ENCODE results near the gene FBXO33.

The FBXO33 gene

DNA sequence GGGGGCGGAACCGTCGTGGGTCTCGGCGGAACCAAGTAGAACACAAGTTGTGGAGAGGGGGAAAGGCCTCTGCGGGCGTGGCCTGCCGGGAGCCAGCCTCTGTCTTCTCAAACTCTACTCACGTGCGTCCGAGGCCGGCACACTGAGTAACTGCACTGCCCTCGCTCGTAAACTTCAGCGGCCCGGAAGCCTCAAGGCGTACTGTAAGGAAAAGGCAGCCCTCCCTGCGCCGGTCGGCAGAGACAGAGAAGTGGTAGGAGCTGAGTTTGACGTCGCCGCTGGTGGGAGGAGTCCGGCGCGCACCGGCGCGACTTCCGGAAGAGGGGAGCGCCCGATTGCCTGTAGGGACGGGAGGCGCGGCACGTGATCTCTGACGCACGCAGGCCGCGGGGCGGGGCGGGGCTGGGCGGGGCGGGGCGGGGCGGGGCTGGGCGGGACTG, at the start of gene FBXO33:
Gene FBXO33 (minus strand): TSS at position 255 of the 440 bp plus-strand sequence. CDS start 271 bp downstream, outside the sequence.
- intact Hi-C loops (cut with DNase I), result loop anchor here (2.0 to 10.0 kb wide), 3 partner anchors 167 to 320 kb away; partner anchors contain the start of genes GEMIN2 and PNN
- DNase-seq, result peak; percentile 94 to 99 (median 98)

GRCh38 chr14:39474416-39474911, 42.2 kb upstream of the FBXO33 start:
- intact Hi-C loops (cut with DNase I), result no loop called here
- DNase-seq, result no peak

DNA sequence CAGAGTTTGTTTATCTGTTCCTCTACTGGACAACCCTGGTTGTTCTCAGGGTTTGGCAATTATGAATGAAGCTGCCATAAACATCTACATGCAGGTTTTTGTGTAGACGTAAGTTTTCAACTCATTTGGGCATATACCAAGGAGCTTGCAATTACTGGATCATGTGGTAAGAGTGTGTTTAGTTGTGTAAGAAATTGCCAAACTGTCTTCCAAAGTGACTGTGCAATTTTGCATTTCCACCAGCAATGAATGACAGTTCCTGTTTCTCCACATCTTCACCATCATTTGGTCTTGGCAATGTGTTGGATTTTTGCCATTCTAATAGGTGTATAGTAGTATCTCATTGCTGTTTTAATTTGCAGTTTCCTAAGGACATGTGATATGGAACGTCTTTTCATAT, 39.8 kb upstream of the FBXO33 start:
- no peak for DNase-seq
- intact Hi-C loops (cut with DNase I), result no loop called here

- DNase-seq, result peak in 25 of 42 donors; percentile 6 to 64 (median 29)
- intact Hi-C loops (cut with DNase I), result no loop called here
Measured at GRCh38 chr14:39469094-39469710, 37.0 kb upstream of the FBXO33 start.

DNA sequence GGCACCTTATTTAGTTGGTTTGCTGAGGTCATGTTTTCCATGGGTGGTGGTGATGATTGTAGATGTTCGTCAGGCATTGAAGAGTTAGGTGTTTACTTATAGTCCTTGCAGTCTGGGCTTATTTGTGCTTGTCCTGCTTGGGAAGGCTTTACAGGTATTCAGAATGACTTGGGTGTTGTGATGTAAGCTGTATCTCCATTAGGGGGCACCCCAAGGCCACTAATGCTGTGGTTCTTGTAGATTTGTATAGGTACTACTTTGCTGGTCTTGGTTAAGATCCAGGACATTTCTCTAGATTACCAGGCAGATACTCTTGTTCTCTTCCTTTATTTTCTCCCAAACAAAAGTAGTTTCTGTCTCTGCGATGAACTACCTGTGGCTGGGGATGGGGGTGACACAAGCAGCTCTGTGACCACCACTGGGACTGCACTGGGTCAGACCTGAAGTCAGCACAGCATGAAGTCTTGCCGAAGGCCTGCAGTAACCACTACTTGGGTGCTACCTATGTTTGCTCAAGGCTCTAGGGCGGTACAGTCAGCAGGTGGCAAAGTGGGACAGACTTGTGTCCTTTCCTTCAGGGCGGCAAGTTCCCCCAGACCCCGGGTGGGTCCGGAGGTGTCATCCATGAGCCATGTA, 35.8 kb upstream of the FBXO33 start:
- DNase-seq, result peak in 22 of 42 donors; percentile 6 to 66 (median 36)
- intact Hi-C loops (cut with DNase I), result no loop called here

- intact Hi-C loops (cut with DNase I), result no loop called here
- no peak for DNase-seq
Measured at GRCh38 chr14:39459795-39460478, 27.7 kb upstream of the FBXO33 start.

DNA sequence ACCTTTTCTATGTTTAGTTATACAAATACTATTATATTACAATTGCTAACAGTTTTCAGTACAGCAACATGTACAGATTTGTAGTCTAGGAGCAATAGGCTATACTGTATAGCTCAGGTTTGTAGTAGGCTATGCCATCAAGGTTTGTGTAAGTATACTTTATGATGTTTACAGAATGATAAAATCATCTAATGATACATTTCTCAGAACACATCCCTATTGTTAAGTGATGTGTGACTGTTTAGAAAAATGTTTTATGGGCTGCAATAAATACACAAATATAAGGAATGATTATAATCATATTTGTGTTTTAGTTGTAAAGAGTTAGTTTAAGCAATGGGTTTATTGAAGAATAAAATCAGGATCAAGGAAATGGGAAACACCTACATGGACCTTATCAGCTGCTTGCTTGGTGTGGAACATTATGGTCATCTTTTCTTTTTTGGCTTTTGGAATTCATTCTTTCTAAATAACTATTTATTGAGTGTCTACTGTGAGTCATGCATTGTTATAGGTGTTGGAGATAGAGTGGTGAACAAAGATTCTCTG, 24.5 kb upstream of the FBXO33 start:
- intact Hi-C loops (cut with DNase I), result no loop called here
- DNase-seq, result no peak

- DNase-seq, result no peak
- intact Hi-C loops (cut with DNase I), result no loop called here
Measured at GRCh38 chr14:39454906-39455539, 22.8 kb upstream of the FBXO33 start.

DNA sequence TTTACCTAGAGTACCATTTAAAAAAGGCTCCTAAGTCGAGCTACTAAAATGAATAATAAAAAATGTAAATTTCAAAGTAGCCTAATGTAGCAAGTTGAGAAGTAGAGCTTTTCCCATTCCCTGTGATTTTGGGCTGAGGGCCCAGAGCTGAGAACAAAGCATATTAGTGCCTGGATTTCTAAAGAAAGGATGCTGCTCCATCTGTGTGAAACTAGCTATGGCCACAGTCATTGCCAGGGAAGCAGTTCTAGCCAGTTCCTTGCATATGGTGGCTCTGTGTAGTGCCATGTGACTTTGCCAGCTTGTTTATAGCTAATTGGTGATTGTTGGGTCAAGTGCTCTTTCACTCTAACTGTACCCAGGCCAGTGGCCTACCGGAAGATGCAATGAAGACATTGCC, 20.4 kb upstream of the FBXO33 start:
- intact Hi-C loops (cut with DNase I), result no loop called here
- DNase-seq, result peak in 1 of 42 donors; percentile 19

DNA sequence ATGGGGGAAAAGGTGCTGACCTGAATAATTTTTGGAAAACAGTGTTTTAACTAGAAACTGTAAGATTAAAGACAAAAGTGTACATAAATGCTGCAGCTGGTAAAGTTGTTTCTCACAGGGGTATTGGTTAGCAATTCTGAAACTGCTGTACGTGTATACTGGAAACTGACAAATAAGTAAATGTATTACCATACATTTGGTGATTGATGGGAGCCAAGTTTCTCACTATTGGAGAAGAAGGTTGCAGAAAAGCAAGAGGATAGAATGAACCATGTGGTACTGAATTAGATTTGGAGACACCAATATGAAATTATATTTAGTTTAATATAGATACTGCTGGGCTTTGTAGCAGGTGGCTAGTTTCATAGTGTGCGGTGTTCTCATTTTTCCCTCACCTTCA, 19.6 kb upstream of the FBXO33 start:
- DNase-seq, result no peak
- intact Hi-C loops (cut with DNase I), result no loop called here

DNA sequence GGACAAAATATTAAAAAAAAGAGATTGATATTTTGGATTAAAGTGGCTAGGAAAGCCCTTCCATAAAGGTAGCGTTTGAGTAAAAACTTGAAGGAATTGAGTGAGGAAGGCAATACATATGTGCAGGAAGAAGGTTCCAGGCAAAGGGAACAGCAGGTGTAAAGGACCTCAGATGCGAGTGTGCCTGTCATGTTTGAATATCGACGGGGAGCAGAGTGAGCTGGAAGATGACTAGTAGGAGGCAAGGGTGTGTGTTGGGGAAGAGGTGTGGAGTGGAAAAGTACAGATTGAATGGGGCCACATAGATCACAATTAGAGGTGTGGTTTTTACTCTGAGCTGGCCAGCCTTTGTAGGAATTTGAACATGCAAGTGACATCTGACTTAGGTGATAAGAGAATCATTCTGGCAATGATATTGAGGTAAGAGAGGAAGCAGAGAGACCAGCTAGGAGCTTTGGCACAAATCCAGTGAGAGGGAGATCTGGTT, 15.0 kb upstream of the FBXO33 start:
- intact Hi-C loops (cut with DNase I), result no loop called here
- peak in 12 of 42 donors; percentile 25 to 75 (median 41) for DNase-seq

DNA sequence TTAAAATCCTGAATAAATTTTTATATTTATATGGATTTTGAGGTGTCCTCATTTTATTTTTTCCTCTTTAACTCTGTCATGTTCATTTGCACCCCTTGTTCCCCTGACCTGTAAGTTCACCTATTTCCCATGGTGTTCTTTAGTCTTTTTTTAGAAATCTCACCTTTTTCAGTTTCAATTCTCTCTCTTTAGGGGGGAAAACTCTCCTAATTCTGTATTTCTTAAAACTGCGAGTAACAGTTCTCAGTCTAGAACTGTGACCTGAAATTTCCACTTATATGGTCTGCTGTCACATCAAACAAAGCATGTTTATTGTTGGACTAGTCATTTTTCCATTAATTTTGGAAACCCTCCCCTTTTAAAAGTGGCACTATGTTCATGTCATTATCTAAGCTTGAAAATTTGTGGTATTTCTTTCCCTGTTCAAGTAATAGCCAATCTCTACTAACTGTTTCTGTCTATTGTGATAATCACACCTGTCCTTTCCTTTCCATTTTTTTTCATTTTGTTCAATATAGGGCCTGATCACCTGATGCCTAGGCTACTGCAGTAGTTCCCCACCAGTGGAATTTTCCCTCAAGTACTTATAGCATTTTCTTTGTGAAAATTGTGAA, 14.0 kb upstream of the FBXO33 start:
- intact Hi-C loops (cut with DNase I), result no loop called here
- no peak for DNase-seq

GRCh38 chr14:39442293-39442692, 10.1 kb upstream of the FBXO33 start:
- no peak for DNase-seq
- intact Hi-C loops (cut with DNase I), result no loop called here

DNA sequence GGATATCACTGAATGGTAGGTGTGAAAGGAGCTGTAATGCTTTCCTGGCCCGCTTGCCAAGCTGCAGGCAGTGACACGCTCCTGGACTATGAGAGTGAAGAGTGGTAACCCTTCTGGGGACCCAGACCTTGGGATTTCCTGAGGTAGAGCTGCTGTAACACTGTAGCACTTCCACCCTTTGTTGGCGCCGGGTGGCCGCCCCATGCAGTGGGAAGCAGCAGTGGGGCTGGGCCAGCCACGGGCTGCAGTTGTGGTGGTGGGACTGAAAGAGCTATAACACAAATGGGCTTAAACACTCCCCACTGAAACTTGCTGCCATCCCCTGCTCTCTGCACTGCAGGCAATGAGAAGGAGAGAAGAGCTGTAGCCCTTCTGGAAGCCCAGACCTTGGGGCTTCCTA, 9.6 kb upstream of the FBXO33 start:
- intact Hi-C loops (cut with DNase I), result no loop called here

GRCh38 chr14:39440975-39441374, 8.7 kb upstream of the FBXO33 start:
- intact Hi-C loops (cut with DNase I), result no loop called here
- no peak for DNase-seq

More for the DNA sequence above, 9.6 kb upstream of the FBXO33 start:
- no peak for DNase-seq

DNA sequence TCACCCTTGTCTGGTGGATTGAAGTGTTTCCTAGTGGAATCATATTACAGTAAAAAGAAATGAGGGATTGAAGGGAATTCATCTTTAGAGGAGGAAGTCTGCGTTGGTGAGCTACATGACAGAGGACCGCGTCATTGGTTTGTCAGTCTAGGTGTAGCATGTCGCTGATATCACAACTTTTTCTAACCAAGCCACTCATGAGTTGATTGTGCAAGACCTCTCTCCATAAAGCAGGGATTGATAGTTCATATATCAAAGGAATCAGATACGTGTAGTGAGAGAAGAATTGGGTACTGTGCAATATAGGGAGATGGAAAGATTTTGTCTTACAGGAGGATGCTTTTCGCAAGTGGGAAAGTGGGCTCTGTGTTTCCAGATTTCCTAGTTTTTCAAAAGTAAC, 3.0 kb upstream of the FBXO33 start:
- DNase-seq, result peak in 3 of 42 donors; percentile 13 to 33 (median 24)
- intact Hi-C loops (cut with DNase I), result loop anchor here (10.0 kb wide), 1 partner anchor 170 kb away; no protein-coding TSS in a partner anchor

- intact Hi-C loops (cut with DNase I), result loop anchor here (5.0 to 10.0 kb wide), 2 partner anchors 170 to 322 kb away; partner anchors contain the start of gene GEMIN2
- DNase-seq, result peak in 8 of 42 donors; percentile 5 to 73 (median 44)
Measured at GRCh38 chr14:39434401-39434800, 2.2 kb upstream of the FBXO33 start.

- DNase-seq, result no peak
- intact Hi-C loops (cut with DNase I), result loop anchor here (2.0 to 10.0 kb wide), 3 partner anchors 169 to 321 kb away; partner anchors contain the start of genes GEMIN2 and PNN
Measured at GRCh38 chr14:39433452-39433813, 1.2 kb upstream of the FBXO33 start.

Measured in head of caudate nucleus (tissue), 42 donors.